Measurements from ENCODE around the gene CAPN13. TPM values are rescaled to one million over a fixed set of nuclear protein-coding genes. Genes with fewer than 3 reads are reported as not detected.

The CAPN13 gene
- polyA plus RNA-seq, 1 of the 3 experiments (the other 2 are of a cell fraction) = not detected

DNA sequence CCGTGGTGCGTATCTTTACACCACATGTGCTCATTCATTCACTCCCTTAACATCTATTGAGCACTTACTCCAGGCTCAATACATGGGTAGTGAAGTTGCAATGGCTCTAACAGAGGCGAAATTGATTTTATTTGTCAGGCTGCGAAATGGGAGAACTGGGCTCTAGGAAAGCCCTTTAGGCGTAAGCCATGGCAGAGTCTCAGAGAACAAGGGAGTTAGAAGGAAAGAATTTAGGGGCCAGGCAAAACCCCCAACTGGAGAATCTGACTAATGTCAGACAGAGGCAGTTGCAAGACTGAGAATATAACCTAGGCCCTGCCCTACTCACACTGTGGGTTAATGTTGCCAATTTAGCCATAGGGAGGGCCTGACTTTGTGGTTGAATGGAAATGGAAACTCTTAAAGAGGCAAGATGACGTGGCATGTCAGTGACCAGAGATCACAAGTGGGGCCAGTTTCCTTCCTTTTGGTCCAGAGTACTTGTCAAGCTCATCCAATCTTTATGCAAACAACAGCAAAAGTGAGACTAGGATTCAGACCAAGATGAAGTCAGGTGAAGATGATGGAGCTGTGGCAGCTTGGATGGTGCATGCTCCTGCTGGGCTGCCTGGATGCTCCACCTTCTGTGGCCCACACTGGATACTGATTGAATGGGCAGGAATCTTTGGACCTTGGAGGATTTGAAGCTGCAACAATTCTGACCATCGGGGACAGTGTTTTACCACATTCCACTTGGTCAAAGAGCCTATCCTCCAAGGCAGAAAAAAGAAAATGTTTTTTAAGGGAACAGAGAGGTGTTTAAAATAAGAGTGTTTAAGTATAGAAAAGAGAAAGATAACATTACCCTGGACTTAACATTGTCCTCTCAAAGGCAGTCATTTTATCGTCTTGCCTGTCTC lies 92.2 kb downstream of the CAPN13 start:
- no peak overlapping the region for H2AFZ ChIP-seq (ENCODE audit: low read depth)
- WGBS (ENCODE audit: low lambda C conversion rate) = 67% methylated on average over 8 of the region's 8 CpGs

DNA sequence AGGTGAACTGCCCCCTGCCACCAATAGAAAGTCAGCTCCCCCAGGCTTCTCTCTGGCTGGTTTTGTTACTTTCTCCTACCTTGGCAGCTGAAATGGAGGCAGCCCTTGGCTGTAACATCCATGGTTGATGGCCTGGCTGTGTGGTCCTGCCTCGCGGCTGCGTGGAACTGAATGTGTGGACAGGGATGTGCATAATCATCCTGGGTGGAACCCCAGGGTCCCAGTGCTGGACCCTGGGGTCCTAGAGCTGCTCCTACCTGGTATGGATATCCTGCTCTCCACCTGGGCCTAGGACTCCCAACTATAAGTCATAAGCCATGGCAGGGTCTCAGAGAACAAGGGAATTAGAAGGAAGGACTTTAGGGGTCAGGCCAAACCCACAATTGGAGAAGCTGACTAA lies 93.5 kb downstream of the CAPN13 start:
- Histone ChIP-seq H3K4me2 (no peak overlapping the region), H3K9me3 (no peaks in the 10 kb centered on the region), H3K9ac (no peak overlapping the region; the same call in 1 of the 2 replicates), H3K9me2 (no peaks in the 10 kb centered on the region), H3K27ac (ENCODE audit: low read depth in 2 of 2, low read length in 1 of 2) (no peak overlapping the region), H3K27me3 (ENCODE audit: insufficient read depth) (no peaks in the 10 kb centered on the region), H2AFZ (ENCODE audit: low read depth) (peak overlapping the region; percentile 76; the same call in 1 of the 2 replicates), H3K36me3 (replicated peaks in 1 of 2; ENCODE audit: control insufficient read depth in 1 of 2, insufficient read depth in 2 of 2, low read length in 1 of 2) (no peaks in the 10 kb centered on the region), H3K79me2 (ENCODE audit: insufficient read depth) (no peaks in the 10 kb centered on the region), H3K4me3 (ENCODE audit: low read depth in 2 of 2, low read length in 1 of 2) (no peak overlapping the region), H3K4me1 (ENCODE audit: control insufficient read depth in 1 of 2, insufficient read depth in 2 of 2, low read depth in 1 of 2, low read length in 1 of 2) (no peaks in the 10 kb centered on the region; a peak in 1 of 4 replicates), H4K20me1 (ENCODE audit: insufficient read depth) (no peaks in the 10 kb centered on the region), H3F3A (replicated peaks; ENCODE audit: insufficient read depth) (no peaks in the 10 kb centered on the region)
- ChIA-PET POLR2A (no interaction called here), CTCF (interaction anchor here (0.6 to 16.8 kb wide), 59 partner anchors 8 to 809 kb away, joined by 3 to 573 read pairs (median 4); partner anchors contain the start of genes EHD3, GALNT14 and LBH)
- WGBS (ENCODE audit: low lambda C conversion rate) = 100% methylated on average over 3 of the region's 3 CpGs
- TF ChIP-seq, protein P1, sequence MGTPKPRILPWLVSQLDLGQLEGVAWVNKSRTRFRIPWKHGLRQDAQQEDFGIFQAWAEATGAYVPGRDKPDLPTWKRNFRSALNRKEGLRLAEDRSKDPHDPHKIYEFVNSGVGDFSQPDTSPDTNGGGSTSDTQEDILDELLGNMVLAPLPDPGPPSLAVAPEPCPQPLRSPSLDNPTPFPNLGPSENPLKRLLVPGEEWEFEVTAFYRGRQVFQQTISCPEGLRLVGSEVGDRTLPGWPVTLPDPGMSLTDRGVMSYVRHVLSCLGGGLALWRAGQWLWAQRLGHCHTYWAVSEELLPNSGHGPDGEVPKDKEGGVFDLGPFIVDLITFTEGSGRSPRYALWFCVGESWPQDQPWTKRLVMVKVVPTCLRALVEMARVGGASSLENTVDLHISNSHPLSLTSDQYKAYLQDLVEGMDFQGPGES (IDR thresholded peaks at IDR 0.05; ENCODE audit: low read depth, low read length) = no peak
- no peak for TF ChIP-seq USF1 (IDR thresholded peaks at IDR 0.05; ENCODE audit: borderline replicate concordance, low read depth)
- no peak for TF ChIP-seq RFX5 (IDR thresholded peaks at IDR 0.05; ENCODE audit: low read length)
- TF ChIP-seq CHD2 (IDR thresholded peaks at IDR 0.05; ENCODE audit: low read length, partially characterized antibody) = no peak
- no peak for TF ChIP-seq SMC3 (IDR thresholded peaks at IDR 0.05; ENCODE audit: low read depth, low read length)
- TF ChIP-seq TCF12 (IDR thresholded peaks at IDR 0.05) = no peak
- no peak for TF ChIP-seq SIN3A (IDR thresholded peaks at IDR 0.05; ENCODE audit: borderline replicate concordance, low read depth, low read length)
- no peak for DNase-seq

More for the DNA sequence above, 92.2 kb downstream of the CAPN13 start:
- Histone ChIP-seq H3K9me3 (no peaks in the 10 kb centered on the region), H3K36me3 (replicated peaks in 1 of 2; ENCODE audit: control insufficient read depth in 1 of 2, insufficient read depth in 2 of 2, low read length in 1 of 2) (no peaks in the 10 kb centered on the region), H3K27me3 (ENCODE audit: insufficient read depth) (no peaks in the 10 kb centered on the region), H3K9me2 (no peaks in the 10 kb centered on the region), H4K20me1 (ENCODE audit: insufficient read depth) (no peaks in the 10 kb centered on the region), H3K4me3 (ENCODE audit: low read depth in 2 of 2, low read length in 1 of 2) (no peak overlapping the region), H3K4me2 (no peak overlapping the region), H3K27ac (ENCODE audit: low read depth in 2 of 2, low read length in 1 of 2) (no peak overlapping the region), H3K4me1 (ENCODE audit: control insufficient read depth in 1 of 2, insufficient read depth in 2 of 2, low read depth in 1 of 2, low read length in 1 of 2) (no peaks in the 10 kb centered on the region; a peak in 1 of 4 replicates), H3K9ac (no peak overlapping the region), H3F3A (replicated peaks; ENCODE audit: insufficient read depth) (no peaks in the 10 kb centered on the region), H3K79me2 (ENCODE audit: insufficient read depth) (no peaks in the 10 kb centered on the region)
- DNase-seq = no peak
- no peak for TF ChIP-seq NFIC (IDR thresholded peaks at IDR 0.05; ENCODE audit: borderline replicate concordance)
- TF ChIP-seq RAD21 (IDR thresholded peaks at IDR 0.05; ENCODE audit: low read length) = peak; percentile 64
- no peak for TF ChIP-seq EZH2phosphoT487 (IDR thresholded peaks at IDR 0.05; ENCODE audit: borderline replicate concordance, low read depth)
- TF ChIP-seq, protein P2, sequence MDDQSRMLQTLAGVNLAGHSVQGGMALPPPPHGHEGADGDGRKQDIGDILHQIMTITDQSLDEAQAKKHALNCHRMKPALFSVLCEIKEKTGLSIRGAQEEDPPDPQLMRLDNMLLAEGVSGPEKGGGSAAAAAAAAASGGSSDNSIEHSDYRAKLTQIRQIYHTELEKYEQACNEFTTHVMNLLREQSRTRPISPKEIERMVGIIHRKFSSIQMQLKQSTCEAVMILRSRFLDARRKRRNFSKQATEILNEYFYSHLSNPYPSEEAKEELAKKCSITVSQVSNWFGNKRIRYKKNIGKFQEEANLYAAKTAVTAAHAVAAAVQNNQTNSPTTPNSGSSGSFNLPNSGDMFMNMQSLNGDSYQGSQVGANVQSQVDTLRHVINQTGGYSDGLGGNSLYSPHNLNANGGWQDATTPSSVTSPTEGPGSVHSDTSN (IDR thresholded peaks at IDR 0.05) = no peak
- peak; percentile 15; the same call in 1 of the 2 replicates for TF ChIP-seq SMC3 (IDR thresholded peaks at IDR 0.05; ENCODE audit: low read depth, low read length)
- CTCF ChIA-PET = interaction anchor here (0.6 to 16.8 kb wide), 55 partner anchors 8 to 808 kb away, joined by 3 to 573 read pairs (median 6); partner anchors contain the start of genes EHD3, GALNT14 and LBH
- POLR2A ChIA-PET = interaction anchor here (0.6 kb wide), 1 partner anchor 447 kb away, joined by 3 read pairs; no protein-coding TSS in a partner anchor

Data from SK-N-SH (cell line).